Upper lobe of right lung (tissue), 1 donor: Measurements from ENCODE around the gene IMMP2L. TPM values are rescaled to one million over a fixed set of nuclear protein-coding genes. Genes with fewer than 3 reads are reported as not detected.

Experiments used
- ATAC-seq: fragments of 200-7000 bp; cut with Tn5 transposase; one replicate; pipeline ENCODE4 v1.9.1; 2020; ENCODE audit warnings: mild to moderate bottlenecking, moderate library complexity
- DNase-seq: peaks from one replicate; pipeline ENCODE4 v3.0.0-alpha.2; 2020
- H3K27ac ChIP-seq: fragments of 200-600 bp; one replicate; pipeline ENCODE4 v1.8.0; 2022
- H3K27me3 ChIP-seq: fragments of 200-600 bp; one replicate; pipeline ENCODE4 v1.8.0; 2022; ENCODE audit warnings: mild to moderate bottlenecking
- H3K36me3 ChIP-seq: fragments of 200-600 bp; one replicate; pipeline ENCODE4 v1.8.0; 2022
- H3K4me1 ChIP-seq: fragments of 200-600 bp; one replicate; pipeline ENCODE4 v1.8.0; 2022
- H3K4me3 ChIP-seq: fragments of 200-600 bp; one replicate; pipeline ENCODE4 v1.8.0; 2022; ENCODE audit warnings: mild to moderate bottlenecking
- H3K9me3 ChIP-seq: fragments of 200-600 bp; one replicate; pipeline ENCODE4 v1.8.0; 2022
- CTCF ChIP-seq: fragments of 200-600 bp; IDR thresholded peaks from one replicate; pipeline ENCODE4 v1.8.0; 2022; ENCODE audit warnings: antibody characterized with exemption
- intact Hi-C: fragments of 100-400 bp; cut with DNase I; formaldehyde crosslinking; loops from one replicate; pipeline ENCODE4 v1.11.0; 2022
- total RNA-seq: library from RNA; stranded (reverse); fragmentation: NEBNext Ultra II Directional; extraction: Animal tissue kit (Norgen Biotek cat#: 25700); gene quantifications from one replicate; pipeline ENCODE4 v1.2.1, GENCODE V29; 2021
- donor health status: DM: no; HTN: yes; CAD: no; lungs with severe emphysema.

Gene IMMP2L
- total RNA-seq, 1 donor from 2014 or later = 22.0 TPM

DNA sequence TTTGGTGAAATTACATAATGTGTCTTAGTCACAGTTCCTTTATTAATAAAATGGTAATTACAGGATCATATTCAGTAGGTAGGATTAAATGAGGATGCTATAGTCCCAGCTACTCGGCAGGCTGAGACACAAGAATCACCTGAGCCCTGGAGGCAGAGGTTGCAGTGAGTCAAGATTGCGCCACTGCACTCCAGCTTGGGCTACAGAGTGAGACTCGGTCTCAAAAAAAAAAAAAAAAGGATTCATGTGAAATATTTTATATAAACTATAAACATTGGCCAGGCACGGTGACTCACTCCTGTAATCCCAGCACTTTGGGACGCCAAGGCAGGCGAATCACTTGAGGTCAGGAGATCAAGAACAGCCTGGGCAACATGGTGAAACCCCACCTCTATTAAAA, 197.9 kb downstream of the IMMP2L start:
- no peak for TF ChIP-seq CTCF
- H3K9me3 ChIP-seq = no peaks in the 10 kb centered on the region
- no peaks in the 10 kb centered on the region for H3K36me3 ChIP-seq
- DNase-seq = no peak
- no peak overlapping the region for H3K4me3 ChIP-seq
- H3K27me3 ChIP-seq = no peaks in the 10 kb centered on the region
- no peak overlapping the region for H3K27ac ChIP-seq
- intact Hi-C loops = no loop called here
- ATAC-seq = no peak
- H3K4me1 ChIP-seq = no peaks in the 10 kb centered on the region

DNA sequence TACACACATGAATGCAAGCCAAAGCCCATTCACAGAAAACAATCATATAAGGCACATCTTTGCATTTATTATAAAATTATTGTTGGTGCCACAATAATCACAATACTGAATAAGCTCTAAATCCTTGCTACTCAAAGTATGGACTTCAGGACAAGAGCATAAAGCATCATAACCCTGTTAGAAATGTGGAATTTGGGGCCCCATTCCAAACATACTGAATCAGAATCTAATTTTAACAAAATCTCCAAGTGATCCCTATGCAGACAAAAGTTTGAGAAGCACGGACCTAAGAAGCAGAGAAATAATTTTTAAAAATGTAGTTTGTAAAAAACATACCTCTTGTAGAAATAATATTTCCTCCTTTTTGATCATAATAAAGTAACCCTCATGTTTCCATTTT, 199.2 kb downstream of the IMMP2L start:
- intact Hi-C loops = no loop called here
- no peak for TF ChIP-seq CTCF
- Histone ChIP-seq H3K9me3 (no peaks in the 10 kb centered on the region), H3K4me3 (no peak overlapping the region), H3K4me1 (no peaks in the 10 kb centered on the region), H3K27ac (no peak overlapping the region), H3K27me3 (no peaks in the 10 kb centered on the region), H3K36me3 (no peaks in the 10 kb centered on the region)
- DNase-seq (no peak), ATAC-seq (no peak)

- intact Hi-C loops = no loop called here
- ATAC-seq = no peak
- H3K27me3 ChIP-seq = no peaks in the 10 kb centered on the region
- TF ChIP-seq CTCF = no peak
- H3K36me3 ChIP-seq = no peaks in the 10 kb centered on the region
- H3K27ac ChIP-seq = no peak overlapping the region
- no peak for DNase-seq
- H3K4me3 ChIP-seq = no peak overlapping the region
- H3K9me3 ChIP-seq = no peaks in the 10 kb centered on the region
- H3K4me1 ChIP-seq = no peaks in the 10 kb centered on the region
These were observed 199.7 kb downstream of the IMMP2L start for GRCh38 chr7:111362506-111363054.

DNA sequence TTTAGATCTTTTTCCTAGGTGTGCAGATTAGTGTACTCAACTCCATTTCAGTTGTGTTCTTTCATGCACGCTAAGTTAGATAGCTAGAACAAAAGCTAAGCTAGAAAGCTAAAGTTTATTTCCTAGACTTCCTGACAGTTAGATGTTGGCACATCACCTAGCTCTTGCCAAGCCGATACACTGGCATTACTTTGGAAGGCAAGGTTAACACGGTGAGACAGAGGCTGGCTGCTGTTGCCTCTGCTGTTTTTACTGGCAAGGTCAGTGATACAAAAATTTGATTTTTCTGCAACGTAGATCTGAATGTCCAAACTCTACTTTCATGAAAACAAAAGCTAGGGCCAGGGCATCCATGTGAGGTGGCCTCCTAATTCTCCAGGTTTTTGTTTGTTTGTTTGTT, 203.4 kb downstream of the IMMP2L start:
- Histone ChIP-seq H3K4me3 (no peak overlapping the region), H3K36me3 (no peaks in the 10 kb centered on the region), H3K27me3 (no peaks in the 10 kb centered on the region), H3K27ac (no peak overlapping the region), H3K4me1 (no peaks in the 10 kb centered on the region), H3K9me3 (no peaks in the 10 kb centered on the region)
- ATAC-seq = no peak
- TF ChIP-seq CTCF = no peak
- no peak for DNase-seq
- intact Hi-C loops = no loop called here

GRCh38 chr7:111357691-111358090, 204.6 kb downstream of the IMMP2L start:
- H3K36me3 ChIP-seq = no peaks in the 10 kb centered on the region
- no peak overlapping the region for H3K4me3 ChIP-seq
- intact Hi-C loops = no loop called here
- TF ChIP-seq CTCF = no peak
- DNase-seq = no peak
- ATAC-seq = no peak
- no peaks in the 10 kb centered on the region for H3K4me1 ChIP-seq
- H3K9me3 ChIP-seq = no peaks in the 10 kb centered on the region
- H3K27ac ChIP-seq = no peak overlapping the region
- no peaks in the 10 kb centered on the region for H3K27me3 ChIP-seq

- intact Hi-C loops = no loop called here
- Histone ChIP-seq H3K36me3 (no peaks in the 10 kb centered on the region), H3K4me1 (no peaks in the 10 kb centered on the region), H3K27me3 (no peaks in the 10 kb centered on the region), H3K27ac (no peak overlapping the region), H3K9me3 (no peaks in the 10 kb centered on the region), H3K4me3 (no peak overlapping the region)
- ATAC-seq (no peak), DNase-seq (no peak)
- no peak for TF ChIP-seq CTCF
These were observed 205.4 kb downstream of the IMMP2L start for GRCh38 chr7:111356941-111357340.
